GM03348 (cell line): ENCODE data around the gene PTOV1.

ENCODE experiments used
- DNase-seq: peaks from one replicate; pipeline ENCODE4 v3.0.0; 2012; ENCODE audit warnings: low spot score

PTOV1 gene

GRCh38 chr19:49859682-49860335 is 8.8 kb downstream of the PTOV1 start:
- no peak for DNase-seq

- DNase-seq = no peak
Measured at GRCh38 chr19:49860336-49861102, 9.6 kb downstream of the PTOV1 start.

- DNase-seq = no peak
Measured at GRCh38 chr19:49861107-49861506, 10.1 kb downstream of the PTOV1 start.

GRCh38 chr19:49861541-49862378 is 10.8 kb downstream of the PTOV1 start:
- no peak for DNase-seq

GRCh38 chr19:49862391-49863253 is 11.7 kb downstream of the PTOV1 start:
- no peak for DNase-seq

GRCh38 chr19:49863254-49863934 is 12.4 kb downstream of the PTOV1 start:
- no peak for DNase-seq

GRCh38 chr19:49863935-49864320 is 13.0 kb downstream of the PTOV1 start:
- no peak for DNase-seq

GRCh38 chr19:49864890-49865289 is 13.9 kb downstream of the PTOV1 start:
- DNase-seq = no peak

GRCh38 chr19:49866933-49867782 is 16.2 kb downstream of the PTOV1 start, which contains the start of gene PNKP:
Gene PNKP, minus strand, starts transcription at chr19:49867576. Its CDS starts 372 bp downstream, at chr19:49867204.
- peak; percentile 96 for DNase-seq

- DNase-seq = no peak
Measured at GRCh38 chr19:49869009-49869483, 18.1 kb downstream of the PTOV1 start.

GRCh38 chr19:49869484-49870308 is 18.7 kb downstream of the PTOV1 start:
- DNase-seq = peak; percentile 95

- no peak for DNase-seq
Measured at GRCh38 chr19:49870309-49870901, 19.4 kb downstream of the PTOV1 start.

- no peak for DNase-seq
Measured at GRCh38 chr19:49871349-49871985, 20.5 kb downstream of the PTOV1 start.

- DNase-seq = no peak
Measured at GRCh38 chr19:49872245-49873128, 21.5 kb downstream of the PTOV1 start.

- DNase-seq = no peak
Measured at GRCh38 chr19:49873129-49873521, 22.2 kb downstream of the PTOV1 start.

- no peak for DNase-seq
Measured at GRCh38 chr19:49873834-49874233, 22.9 kb downstream of the PTOV1 start.

- no peak for DNase-seq
Measured at GRCh38 chr19:49874503-49875157, 23.7 kb downstream of the PTOV1 start.
